Measurements from ENCODE around the gene GLCCI1. TPM values are rescaled to one million over a fixed set of nuclear protein-coding genes. Genes with fewer than 3 reads are reported as not detected.

Gene GLCCI1
- total RNA-seq, 4 donors from 2014 or later, result 1.9 to 15.7 (median 11.8) TPM

GRCh38 chr7:8103282-8103681, 134.7 kb downstream of the GLCCI1 start:
- in situ Hi-C loops (cut with MboI; ENCODE audit: low pct_ligation_motif_present in 1 of 4, low pct_unique_long_range_greater_than_20kb in 1 of 4, low sequenced_read_pairs in 3 of 4), result no loop called here
- WGBS, 2 donors (ENCODE audit: low coverage in 1 of 2), result 84 to 89% methylated on average over 9 of the region's 9 CpGs
- Histone ChIP-seq H3K27ac (no peak overlapping the region), H3K4me3 (no peak overlapping the region), H3K4me1 (no peaks in the 10 kb centered on the region), H3K9me3 (peaks cover 0 to 4% of the 10 kb centered on the region in 2 donors), H3K36me3 (no peaks in the 10 kb centered on the region), H3K27me3 (no peaks in the 10 kb centered on the region)
- TF ChIP-seq POLR2A (IDR thresholded peaks at IDR 0.05) (no peak), EP300 (IDR thresholded peaks at IDR 0.05; ENCODE audit: low read depth) (no peak), CTCF (IDR thresholded peaks at IDR 0.05) (no peak), POLR2AphosphoS5 (IDR thresholded peaks at IDR 0.05) (no peak)
- DNase-seq, result no peak
- intact Hi-C loops (cut with DNase I; ENCODE audit: low total_unique reads), result no loop called here

- peaks cover 0 to 4% of the 10 kb centered on the region in 2 donors for H3K9me3 ChIP-seq
- no peaks in the 10 kb centered on the region for H3K4me1 ChIP-seq
- TF ChIP-seq EP300 (IDR thresholded peaks at IDR 0.05; ENCODE audit: low read depth), result no peak
- TF ChIP-seq CTCF (IDR thresholded peaks at IDR 0.05), result no peak
- no peak for TF ChIP-seq POLR2A (IDR thresholded peaks at IDR 0.05)
- no peak overlapping the region for H3K27ac ChIP-seq
- in situ Hi-C loops (cut with MboI; ENCODE audit: low pct_ligation_motif_present in 1 of 4, low pct_unique_long_range_greater_than_20kb in 1 of 4, low sequenced_read_pairs in 3 of 4), result no loop called here
- no peak for DNase-seq
- no peaks in the 10 kb centered on the region for H3K27me3 ChIP-seq
- no peak overlapping the region for H3K4me3 ChIP-seq
- intact Hi-C loops (cut with DNase I; ENCODE audit: low total_unique reads), result no loop called here
- 67 to 78% methylated on average over 2 to 4 of the region's 4 CpGs for WGBS, 2 donors (ENCODE audit: low coverage in 1 of 2)
- no peaks in the 10 kb centered on the region for H3K36me3 ChIP-seq
These were observed 137.0 kb downstream of the GLCCI1 start for GRCh38 chr7:8105449-8106095.

GRCh38 chr7:8109196-8110022, 140.8 kb downstream of the GLCCI1 start:
- 75 to 80% methylated on average over 3 to 4 of the region's 4 CpGs for WGBS, 2 donors (ENCODE audit: low coverage in 1 of 2)
- Histone ChIP-seq H3K4me3 (no peak overlapping the region), H3K9me3 (no peaks in the 10 kb centered on the region), H3K36me3 (no peaks in the 10 kb centered on the region), H3K4me1 (no peaks in the 10 kb centered on the region), H3K27me3 (no peaks in the 10 kb centered on the region), H3K27ac (no peak overlapping the region)
- intact Hi-C loops (cut with DNase I; ENCODE audit: low total_unique reads), result no loop called here
- in situ Hi-C loops (cut with MboI; ENCODE audit: low pct_ligation_motif_present in 1 of 4, low pct_unique_long_range_greater_than_20kb in 1 of 4, low sequenced_read_pairs in 3 of 4), result no loop called here
- no peak for DNase-seq
- TF ChIP-seq EP300 (IDR thresholded peaks at IDR 0.05; ENCODE audit: low read depth) (no peak), POLR2AphosphoS5 (IDR thresholded peaks at IDR 0.05) (no peak), CTCF (IDR thresholded peaks at IDR 0.05) (no peak), POLR2A (IDR thresholded peaks at IDR 0.05) (no peak)

DNA sequence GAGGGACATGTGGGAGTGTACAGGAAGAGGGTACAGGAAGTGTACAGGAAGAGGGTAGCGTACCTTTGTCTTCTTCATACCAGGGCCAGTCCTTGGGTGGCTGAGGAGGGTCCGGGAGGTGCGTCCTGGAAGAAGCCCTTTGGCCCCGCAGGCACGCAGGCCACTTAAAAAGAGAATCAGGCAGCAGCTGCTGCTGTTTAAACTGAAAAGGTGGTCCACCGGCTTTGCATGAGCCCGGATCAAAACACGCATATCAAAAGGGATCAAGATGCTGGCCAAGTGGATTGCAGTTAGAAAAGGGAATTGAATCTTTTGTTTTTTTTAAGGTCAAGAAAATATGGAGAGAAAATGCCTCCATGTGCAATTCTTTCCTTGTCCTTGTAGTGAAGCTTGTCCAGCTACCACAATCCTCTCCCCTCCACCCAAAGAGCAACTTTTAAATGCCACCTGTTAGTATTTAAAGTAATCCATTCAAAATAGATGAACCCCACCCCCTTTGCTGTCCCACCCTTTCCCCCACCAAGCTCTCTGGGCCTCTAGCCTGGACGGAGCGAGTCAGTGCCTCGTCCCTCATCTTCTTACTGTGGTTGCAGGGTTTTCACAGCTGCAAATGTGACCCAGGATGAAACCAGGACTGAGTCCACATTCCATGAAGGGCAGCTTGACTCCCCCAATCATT, 142.8 kb downstream of the GLCCI1 start:
- H3K27ac ChIP-seq, result no peak overlapping the region
- intact Hi-C loops (cut with DNase I; ENCODE audit: low total_unique reads) (no loop called here), in situ Hi-C loops (cut with MboI; ENCODE audit: low pct_ligation_motif_present in 1 of 4, low pct_unique_long_range_greater_than_20kb in 1 of 4, low sequenced_read_pairs in 3 of 4) (no loop called here)
- peaks cover 0 to 4% (median 0%) of the 10 kb centered on the region in 4 donors for H3K36me3 ChIP-seq
- TF ChIP-seq CTCF (IDR thresholded peaks at IDR 0.05) (no peak), POLR2AphosphoS5 (IDR thresholded peaks at IDR 0.05) (no peak), POLR2A (IDR thresholded peaks at IDR 0.05) (no peak), EP300 (IDR thresholded peaks at IDR 0.05; ENCODE audit: low read depth) (no peak)
- H3K4me3 ChIP-seq, result no peak overlapping the region
- no peaks in the 10 kb centered on the region for H3K9me3 ChIP-seq
- H3K4me1 ChIP-seq, result no peaks in the 10 kb centered on the region
- no peak for DNase-seq
- H3K27me3 ChIP-seq, result no peaks in the 10 kb centered on the region
- WGBS, 2 donors (ENCODE audit: low coverage in 1 of 2), result 81 to 93% methylated on average over 3 to 11 of the region's 11 CpGs

Measured in transverse colon (tissue), 4 donors.